A673 (cell line): Measurements from ENCODE around the gene CASP7.

Source experiments
- EZH2 ChIP-seq: fragments of 200-600 bp; sonication (generic); IDR thresholded peaks from 2 replicates; pipeline ENCODE4 v1.6.1; 2017; ENCODE audit warnings: borderline replicate concordance, low read depth, mild to moderate bottlenecking, mixed read lengths, antibody characterized with exemption, low read length; ENCODE audit not compliant: poor library complexity, severe bottlenecking
- TF ChIP-seq, protein P1 (sequence below): fragments of 300-800, 200-600 bp; sonication (generic); conservative IDR thresholded peaks from 2 replicates; pipeline ENCODE4 v1.5.1; 2017; ENCODE audit warnings: low read depth, mild to moderate bottlenecking, antibody characterized with exemption, low read length, moderate library complexity, mixed read lengths

DNA sequence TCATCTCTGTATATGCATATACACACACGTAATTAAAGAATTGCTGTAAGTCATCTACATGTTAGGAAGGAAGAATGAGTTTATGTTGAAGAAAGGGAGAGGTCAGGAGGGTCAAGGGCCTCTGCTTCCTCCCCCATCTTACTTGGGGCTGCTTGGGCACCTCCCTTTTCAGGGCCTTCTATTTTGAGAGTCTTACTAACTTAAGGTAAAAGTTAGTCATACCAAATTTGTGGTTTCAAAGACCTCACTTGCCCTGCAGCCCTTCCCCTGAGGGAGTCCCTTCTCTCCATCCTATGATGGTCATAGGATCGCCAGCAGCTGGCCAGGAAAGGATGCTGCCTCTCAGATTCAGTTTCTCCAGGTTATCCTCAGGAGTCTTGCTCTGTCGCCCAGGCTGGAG, 74.4 kb downstream of the CASP7 start:
- TF ChIP-seq, protein P1, sequence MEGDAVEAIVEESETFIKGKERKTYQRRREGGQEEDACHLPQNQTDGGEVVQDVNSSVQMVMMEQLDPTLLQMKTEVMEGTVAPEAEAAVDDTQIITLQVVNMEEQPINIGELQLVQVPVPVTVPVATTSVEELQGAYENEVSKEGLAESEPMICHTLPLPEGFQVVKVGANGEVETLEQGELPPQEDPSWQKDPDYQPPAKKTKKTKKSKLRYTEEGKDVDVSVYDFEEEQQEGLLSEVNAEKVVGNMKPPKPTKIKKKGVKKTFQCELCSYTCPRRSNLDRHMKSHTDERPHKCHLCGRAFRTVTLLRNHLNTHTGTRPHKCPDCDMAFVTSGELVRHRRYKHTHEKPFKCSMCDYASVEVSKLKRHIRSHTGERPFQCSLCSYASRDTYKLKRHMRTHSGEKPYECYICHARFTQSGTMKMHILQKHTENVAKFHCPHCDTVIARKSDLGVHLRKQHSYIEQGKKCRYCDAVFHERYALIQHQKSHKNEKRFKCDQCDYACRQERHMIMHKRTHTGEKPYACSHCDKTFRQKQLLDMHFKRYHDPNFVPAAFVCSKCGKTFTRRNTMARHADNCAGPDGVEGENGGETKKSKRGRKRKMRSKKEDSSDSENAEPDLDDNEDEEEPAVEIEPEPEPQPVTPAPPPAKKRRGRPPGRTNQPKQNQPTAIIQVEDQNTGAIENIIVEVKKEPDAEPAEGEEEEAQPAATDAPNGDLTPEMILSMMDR, result no peak
- no peak for TF ChIP-seq EZH2
